Upper lobe of left lung (tissue), 4 donors: ENCODE results near the gene SIMC1.
"Not testable (repeated sequence)": the region's sequence is repeated elsewhere in the genome, so short reads cannot be mapped to it uniquely, and the experiment has no call there.

Experiments
- EP300 ChIP-seq, 4 donors: sonication (generic); formaldehyde crosslinking; IDR thresholded peaks; one replicate each; pipeline ENCODE4 v1.5.1; 2017; ENCODE audit warnings: antibody characterized with exemption in 4 of 4, control low read depth in 2 of 4
- POLR2AphosphoS5 ChIP-seq, 2 donors: sonication (generic); formaldehyde crosslinking; IDR thresholded peaks; one replicate each; pipeline ENCODE4 v1.5.1; 2017; ENCODE audit warnings: antibody characterized with exemption in 2 of 2
- TF ChIP-seq, protein P1 (sequence below), 6 experiments: fragments of 450-650 bp in 4 of 6; fragments of 200-600 bp in 2 of 6; sonication (generic) in 2 of 6; IDR thresholded peaks; one replicate each; pipeline ENCODE4 v1.5.1; 2016 to 2019; ENCODE audit warnings: antibody characterized with exemption in 6 of 6

DNA sequence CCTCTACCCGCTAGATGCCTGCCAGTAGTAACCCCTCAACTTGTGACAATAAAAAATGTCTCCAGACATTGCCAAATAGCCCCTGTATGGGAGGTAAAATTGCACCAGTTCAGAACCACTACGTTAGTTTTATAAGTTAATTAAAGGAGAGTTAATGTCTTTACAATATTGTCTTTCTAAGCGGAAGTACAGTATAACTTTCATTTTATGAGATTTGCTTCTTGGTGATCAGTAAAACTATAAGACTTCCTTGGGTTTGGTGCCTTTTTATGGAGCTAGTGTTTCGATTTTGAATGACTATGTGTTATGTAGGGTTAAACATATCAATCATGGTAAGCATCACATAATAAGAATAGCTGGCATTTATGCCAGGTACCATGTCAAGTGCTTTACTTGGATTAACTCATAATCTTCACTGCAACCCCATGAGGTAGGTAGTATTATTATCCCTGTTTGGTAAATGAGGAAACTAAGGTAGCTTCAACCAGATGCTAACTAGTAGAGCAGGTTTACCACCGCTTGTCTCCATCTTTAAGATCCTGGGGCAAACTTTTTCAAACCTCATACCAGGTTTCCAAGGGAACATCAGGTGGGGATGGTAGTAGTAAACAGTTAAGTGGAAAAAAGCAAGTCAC lies 19.8 kb downstream of the SIMC1 start:
- TF ChIP-seq, protein P1, sequence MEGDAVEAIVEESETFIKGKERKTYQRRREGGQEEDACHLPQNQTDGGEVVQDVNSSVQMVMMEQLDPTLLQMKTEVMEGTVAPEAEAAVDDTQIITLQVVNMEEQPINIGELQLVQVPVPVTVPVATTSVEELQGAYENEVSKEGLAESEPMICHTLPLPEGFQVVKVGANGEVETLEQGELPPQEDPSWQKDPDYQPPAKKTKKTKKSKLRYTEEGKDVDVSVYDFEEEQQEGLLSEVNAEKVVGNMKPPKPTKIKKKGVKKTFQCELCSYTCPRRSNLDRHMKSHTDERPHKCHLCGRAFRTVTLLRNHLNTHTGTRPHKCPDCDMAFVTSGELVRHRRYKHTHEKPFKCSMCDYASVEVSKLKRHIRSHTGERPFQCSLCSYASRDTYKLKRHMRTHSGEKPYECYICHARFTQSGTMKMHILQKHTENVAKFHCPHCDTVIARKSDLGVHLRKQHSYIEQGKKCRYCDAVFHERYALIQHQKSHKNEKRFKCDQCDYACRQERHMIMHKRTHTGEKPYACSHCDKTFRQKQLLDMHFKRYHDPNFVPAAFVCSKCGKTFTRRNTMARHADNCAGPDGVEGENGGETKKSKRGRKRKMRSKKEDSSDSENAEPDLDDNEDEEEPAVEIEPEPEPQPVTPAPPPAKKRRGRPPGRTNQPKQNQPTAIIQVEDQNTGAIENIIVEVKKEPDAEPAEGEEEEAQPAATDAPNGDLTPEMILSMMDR (IDR thresholded peaks at IDR 0.05) = not testable (repeated sequence)
- TF ChIP-seq EP300, POLR2AphosphoS5 (IDR thresholded peaks at IDR 0.05): not testable (repeated sequence)
